NCI-H69 (cell line): Measurements from ENCODE around the gene FAM89B.
A peak's percentile ranks its signal among the peaks of the same experiment; 100 is the strongest.

ENCODE experiments used
- DNase-seq: peaks from one replicate; lab custom pipeline; 2025; lab: John Stamatoyannopoulos, UW

FAM89B gene

GRCh38 chr11:65588199-65589054 is 16.1 kb downstream of the FAM89B start:
- DNase-seq, result peak; percentile 68

- DNase-seq, result no peak
These were observed 17.3 kb downstream of the FAM89B start for GRCh38 chr11:65589444-65590239.

- DNase-seq, result peak; percentile 59
These were observed 18.0 kb downstream of the FAM89B start for GRCh38 chr11:65590240-65590738.

- DNase-seq, result no peak
These were observed 19.9 kb downstream of the FAM89B start for GRCh38 chr11:65591939-65592857.

- DNase-seq, result no peak
These were observed 20.6 kb downstream of the FAM89B start for GRCh38 chr11:65592858-65593517.

- DNase-seq, result peak; percentile 47
These were observed 21.4 kb downstream of the FAM89B start for GRCh38 chr11:65593518-65594414.

GRCh38 chr11:65595131-65595530 is 22.8 kb downstream of the FAM89B start:
- no peak for DNase-seq

- peak; percentile 33 for DNase-seq
These were observed 23.4 kb downstream of the FAM89B start, which contains the start of gene KCNK7 for GRCh38 chr11:65595543-65596281. Gene KCNK7, minus strand, starts transcription at chr11:65595800. Its CDS starts 28 bp downstream, at chr11:65595772.

GRCh38 chr11:65596520-65596919 is 24.2 kb downstream of the FAM89B start:
- no peak for DNase-seq

- DNase-seq, result no peak
These were observed 25.9 kb downstream of the FAM89B start for GRCh38 chr11:65598258-65598699.

GRCh38 chr11:65599216-65599954 is 27.0 kb downstream of the FAM89B start:
- DNase-seq, result no peak

- DNase-seq, result no peak
These were observed 27.6 kb downstream of the FAM89B start for GRCh38 chr11:65599955-65600246.

GRCh38 chr11:65604258-65604657 is 31.9 kb downstream of the FAM89B start:
- no peak for DNase-seq

- DNase-seq, result no peak
These were observed 34.7 kb downstream of the FAM89B start for GRCh38 chr11:65606876-65607613.

- DNase-seq, result no peak
These were observed 35.5 kb downstream of the FAM89B start for GRCh38 chr11:65607614-65608426.

- no peak for DNase-seq
These were observed 36.9 kb downstream of the FAM89B start for GRCh38 chr11:65609229-65609628.

GRCh38 chr11:65609665-65610064 is 37.3 kb downstream of the FAM89B start:
- DNase-seq, result no peak
